ENCODE data around the gene KRTAP10-3.

Gene KRTAP10-3

DNA sequence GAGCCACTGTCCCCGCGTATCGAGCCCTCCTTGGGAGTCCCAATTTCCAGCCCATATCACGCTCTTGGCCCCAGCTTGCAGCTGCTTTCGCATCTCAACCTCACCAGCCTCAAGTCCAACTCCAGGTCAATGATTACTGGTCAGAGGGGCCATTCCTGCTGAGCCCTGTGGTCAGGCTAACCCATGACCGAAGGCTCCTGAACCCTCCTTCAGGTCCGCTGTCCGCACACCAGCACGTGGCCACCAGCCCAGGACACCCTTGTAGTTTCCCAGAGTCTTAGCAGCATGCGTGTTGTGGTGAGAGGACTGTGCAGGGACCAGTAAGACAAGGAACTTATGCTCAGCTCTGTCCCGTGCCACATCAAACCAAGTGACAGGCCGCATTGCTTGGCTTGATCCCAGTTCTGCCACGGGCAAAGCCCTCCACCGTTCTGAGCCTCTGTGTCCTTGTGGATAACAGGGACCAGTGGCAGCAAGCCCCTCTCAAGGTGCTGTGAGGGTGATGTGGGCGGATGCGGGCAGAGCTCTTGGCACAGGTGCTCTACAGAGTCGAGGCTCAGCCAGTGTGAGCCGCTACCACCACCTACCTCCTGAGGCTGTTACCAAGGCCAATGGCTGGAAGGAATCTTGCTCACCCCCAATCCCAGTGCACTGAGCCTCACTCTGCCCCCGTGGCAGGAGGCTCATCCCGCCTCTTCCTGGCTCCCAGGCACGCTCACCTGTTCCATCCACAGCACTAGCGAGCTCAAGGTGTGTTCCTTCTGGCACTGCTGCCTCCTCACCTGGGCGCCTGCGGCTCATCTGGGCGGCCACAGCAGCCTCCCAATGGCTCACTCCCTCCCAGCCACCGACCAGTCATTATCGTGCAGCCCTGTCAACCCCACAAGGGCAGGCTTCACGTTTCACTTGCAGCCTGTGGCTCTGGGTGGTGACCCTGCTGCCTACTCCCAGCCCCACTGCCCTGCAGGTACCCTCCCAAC, 39.0 kb downstream of the KRTAP10-3 start:
- in situ Hi-C loops (cut with HindIII; ENCODE audit: low sequenced_read_pairs): no loop called here

- in situ Hi-C loops (cut with HindIII; ENCODE audit: low sequenced_read_pairs): no loop called here
Observed at GRCh38 chr21:44518686-44519085, 39.9 kb downstream of the KRTAP10-3 start.

DNA sequence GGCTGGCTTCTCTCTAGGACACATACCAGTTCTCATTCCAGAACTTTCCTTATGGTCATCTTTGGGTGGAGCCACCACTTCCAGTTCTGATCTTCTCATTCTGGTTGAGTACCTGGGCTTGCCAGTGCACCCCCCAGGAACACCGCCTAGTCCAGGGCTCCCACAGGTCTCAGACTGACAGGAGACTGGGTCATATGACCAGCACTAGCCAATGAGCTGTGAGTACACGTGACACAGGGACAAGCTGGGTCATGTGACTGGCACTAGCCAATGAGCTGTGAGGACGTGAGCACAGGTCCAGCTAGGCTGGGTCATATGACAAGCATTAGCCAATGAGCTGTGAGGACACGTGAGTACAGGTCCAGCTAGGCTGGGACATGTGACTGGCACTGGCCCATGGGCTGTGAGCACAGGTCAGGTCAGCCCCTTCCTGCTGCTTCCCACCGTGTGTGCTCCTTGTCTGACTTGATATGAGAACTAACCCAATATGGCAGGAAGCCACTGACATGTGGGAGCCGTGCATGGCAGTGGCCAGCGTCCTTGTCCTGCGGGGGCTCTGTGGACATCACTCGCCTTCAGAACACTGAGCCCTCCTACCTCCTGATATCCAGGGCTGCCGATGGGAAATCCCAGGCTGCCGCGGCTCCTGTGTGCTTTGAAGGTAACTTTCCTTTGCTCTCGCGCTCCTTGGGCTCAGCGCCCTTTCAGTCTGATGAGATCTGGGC, 41.3 kb downstream of the KRTAP10-3 start:
- in situ Hi-C loops (cut with HindIII; ENCODE audit: low sequenced_read_pairs): no loop called here

DNA sequence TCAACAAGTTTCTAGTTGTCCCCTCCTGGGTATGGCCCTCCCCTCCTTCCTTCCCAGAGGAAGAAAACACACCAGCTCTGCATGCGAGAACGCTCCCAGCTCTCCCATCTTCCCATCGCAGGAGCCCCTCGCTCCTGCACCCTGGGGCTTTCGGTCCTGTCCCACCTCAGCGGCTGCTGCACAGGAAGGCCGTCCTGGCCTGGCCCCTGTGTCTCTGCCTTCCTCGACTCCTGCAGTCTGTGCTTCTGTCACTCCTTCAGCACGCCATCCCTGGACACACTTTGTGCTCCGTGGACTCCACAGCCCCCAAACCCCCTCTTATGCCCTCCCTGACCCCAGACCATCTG, 41.8 kb downstream of the KRTAP10-3 start:
- in situ Hi-C loops (cut with HindIII; ENCODE audit: low sequenced_read_pairs): no loop called here

DNA sequence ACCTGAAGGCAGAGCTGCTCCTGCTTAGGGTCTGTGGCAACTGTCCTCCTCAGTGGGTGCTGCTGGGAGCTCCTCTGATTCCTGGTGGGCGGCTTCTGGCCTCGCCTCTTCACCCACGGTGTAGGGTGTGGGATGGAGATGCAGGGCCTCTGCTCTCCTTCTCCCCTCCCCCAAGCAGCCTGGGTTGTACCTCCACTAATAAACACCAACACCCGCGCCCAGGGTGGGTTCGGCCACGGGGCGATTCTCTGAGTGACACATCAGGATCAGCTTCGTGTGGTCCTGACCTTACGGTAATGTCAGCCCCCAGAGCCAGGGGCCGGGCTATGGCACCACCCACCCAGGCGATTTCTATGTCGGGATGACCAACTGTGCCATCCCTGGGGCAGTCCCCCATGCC, 42.3 kb downstream of the KRTAP10-3 start:
- in situ Hi-C loops (cut with HindIII; ENCODE audit: low sequenced_read_pairs): no loop called here

DNA sequence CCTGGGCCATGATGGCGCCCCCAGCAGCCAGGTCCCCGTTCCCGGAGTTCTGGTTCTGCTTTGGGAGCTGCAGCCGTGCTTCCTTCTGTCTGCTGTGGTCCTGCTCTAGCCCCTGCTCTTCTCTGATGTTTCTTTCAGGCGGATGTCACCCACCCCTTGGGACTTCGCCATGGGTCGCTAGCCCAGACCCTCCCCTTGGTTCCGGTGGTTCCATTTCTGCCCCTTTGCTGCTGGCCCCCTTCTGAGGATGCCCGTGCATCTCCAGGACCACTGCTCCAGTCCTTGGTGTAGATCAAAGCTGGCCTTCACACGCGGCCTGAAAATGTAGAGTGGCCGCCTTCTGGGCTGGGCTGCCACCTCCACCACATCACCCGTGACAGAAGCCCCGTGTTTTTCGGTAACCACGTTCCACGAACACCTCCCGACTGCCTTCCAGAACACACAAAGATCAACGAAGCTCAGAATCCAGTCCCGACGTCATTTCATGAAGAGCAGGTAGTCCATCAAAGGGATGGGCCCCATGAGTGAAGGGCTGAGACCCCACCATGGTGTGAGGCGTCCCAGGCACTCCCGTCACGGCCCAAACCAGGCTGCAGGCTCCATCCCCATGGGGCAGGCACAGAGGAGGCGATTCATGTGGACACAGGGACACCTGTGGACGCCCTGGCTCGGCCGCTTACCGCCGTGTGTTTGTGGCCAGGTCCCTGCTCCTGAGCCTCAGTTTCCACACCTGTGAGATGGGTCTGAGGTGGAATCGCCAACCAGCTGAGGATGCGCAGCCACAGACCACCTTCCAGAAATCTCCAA, 43.0 kb downstream of the KRTAP10-3 start:
- in situ Hi-C loops (cut with HindIII; ENCODE audit: low sequenced_read_pairs): no loop called here

- in situ Hi-C loops (cut with HindIII; ENCODE audit: low sequenced_read_pairs): no loop called here
Observed at GRCh38 chr21:44514746-44515358, 43.7 kb downstream of the KRTAP10-3 start.

GRCh38 chr21:44514218-44514520, 44.4 kb downstream of the KRTAP10-3 start:
- in situ Hi-C loops (cut with HindIII; ENCODE audit: low sequenced_read_pairs): no loop called here

GRCh38 chr21:44513389-44514217, 45.0 kb downstream of the KRTAP10-3 start:
- in situ Hi-C loops (cut with HindIII; ENCODE audit: low sequenced_read_pairs): no loop called here

- in situ Hi-C loops (cut with HindIII; ENCODE audit: low sequenced_read_pairs): no loop called here
Observed at GRCh38 chr21:44512496-44513388, 45.9 kb downstream of the KRTAP10-3 start.

DNA sequence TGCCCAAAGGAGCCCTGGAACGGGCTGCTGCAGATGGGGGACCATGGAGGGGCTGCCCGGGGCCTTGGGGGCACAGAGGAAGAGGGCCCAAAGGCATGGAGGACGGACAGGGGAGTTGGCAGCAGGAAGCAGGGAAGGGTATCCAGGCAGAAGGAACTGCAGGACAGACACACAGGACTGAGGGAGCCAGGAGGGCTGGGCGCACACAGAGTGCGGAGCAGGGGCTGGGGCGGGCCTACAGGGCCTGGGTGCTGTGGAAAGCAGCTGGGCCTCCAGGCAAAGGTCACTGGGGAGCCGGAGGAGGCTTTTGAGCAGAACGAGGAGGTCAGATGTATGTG, 46.7 kb downstream of the KRTAP10-3 start:
- in situ Hi-C loops (cut with HindIII; ENCODE audit: low sequenced_read_pairs): no loop called here

DNA sequence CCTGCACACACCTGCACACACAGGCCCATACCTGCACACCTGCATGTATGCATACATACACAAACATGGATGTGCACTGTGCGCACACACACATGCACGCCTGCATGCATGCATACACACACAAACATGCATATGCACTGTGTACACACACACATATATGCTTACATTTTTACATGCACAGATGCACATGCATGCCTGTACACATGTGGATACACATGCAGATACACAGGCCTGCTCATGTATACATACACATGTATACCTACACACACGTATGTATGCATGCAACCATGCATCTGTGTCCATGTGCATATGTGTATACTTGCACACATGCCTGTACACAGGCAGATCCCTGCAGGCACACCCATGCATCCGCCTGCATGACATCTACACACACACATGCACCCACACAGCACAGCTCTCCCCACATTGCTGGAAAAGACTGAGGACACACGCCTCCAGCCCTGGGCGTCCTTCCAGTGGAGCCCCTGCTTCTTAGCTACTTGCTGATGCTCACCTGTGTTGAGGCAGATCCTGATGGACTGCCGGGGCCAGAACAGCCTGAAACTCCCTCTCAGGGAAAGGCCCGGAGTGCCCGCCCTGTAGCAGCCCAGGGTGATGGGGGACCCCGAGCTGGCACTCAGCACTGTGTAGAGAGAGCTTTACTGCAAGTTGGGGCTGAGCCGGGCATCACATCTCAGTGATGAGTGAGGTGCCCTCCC, 47.2 kb downstream of the KRTAP10-3 start:
- in situ Hi-C loops (cut with HindIII; ENCODE audit: low sequenced_read_pairs): no loop called here

- in situ Hi-C loops (cut with HindIII; ENCODE audit: low sequenced_read_pairs): no loop called here
Observed at GRCh38 chr21:44510508-44511218, 47.9 kb downstream of the KRTAP10-3 start.

- in situ Hi-C loops (cut with HindIII; ENCODE audit: low sequenced_read_pairs): no loop called here
Observed at GRCh38 chr21:44510109-44510507, 48.5 kb downstream of the KRTAP10-3 start.

- in situ Hi-C loops (cut with HindIII; ENCODE audit: low sequenced_read_pairs): loop anchor here (10.0 kb wide), 1 partner anchor 275 kb away; no protein-coding TSS in a partner anchor
Observed at GRCh38 chr21:44509539-44509938, 49.1 kb downstream of the KRTAP10-3 start.

DNA sequence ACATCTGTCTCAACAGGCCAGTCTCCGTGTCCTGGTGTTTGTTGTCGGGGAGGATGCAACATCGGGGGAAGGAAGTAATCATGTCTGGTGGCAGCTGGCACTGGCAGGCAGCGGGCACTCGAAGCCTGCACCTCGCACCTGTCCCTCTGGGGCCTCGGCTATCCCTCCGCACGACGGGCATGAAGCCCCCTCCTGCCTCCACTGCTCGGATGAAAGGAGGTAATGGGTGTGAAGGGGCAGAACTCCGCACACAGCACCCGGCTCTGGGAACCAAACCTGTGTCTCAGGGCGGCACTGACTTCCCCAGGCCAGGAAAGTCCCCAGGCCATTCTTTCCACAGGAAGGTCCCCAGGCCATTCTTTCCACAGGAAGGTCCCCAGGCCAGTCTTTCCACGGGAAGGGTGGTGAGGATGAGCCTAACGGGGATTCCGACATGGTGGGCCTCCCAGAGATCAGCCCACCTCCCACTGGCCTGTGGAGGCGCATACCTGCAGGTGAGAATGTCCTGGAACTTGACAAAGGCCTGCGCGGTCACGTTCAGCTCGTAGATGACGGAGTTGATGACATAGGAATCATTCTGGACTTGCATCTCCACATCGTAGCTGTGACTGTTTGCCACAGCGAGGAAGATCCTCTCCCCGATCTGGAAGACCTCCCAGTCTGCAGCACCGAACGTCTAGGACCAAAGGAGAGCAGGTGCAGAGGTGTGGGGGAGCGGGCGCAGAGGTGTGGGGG, 49.7 kb downstream of the KRTAP10-3 start:
- in situ Hi-C loops (cut with HindIII; ENCODE audit: low sequenced_read_pairs): loop anchor here (10.0 kb wide), 1 partner anchor 276 kb away; no protein-coding TSS in a partner anchor

- in situ Hi-C loops (cut with HindIII; ENCODE audit: low sequenced_read_pairs): loop anchor here (10.0 kb wide), 1 partner anchor 276 kb away; no protein-coding TSS in a partner anchor
Observed at GRCh38 chr21:44508426-44508710, 50.2 kb downstream of the KRTAP10-3 start.

Data from endothelial cell of hepatic sinusoid (primary cell).